Measurements from ENCODE around the gene MAGI2. TPM values are rescaled to one million over a fixed set of nuclear protein-coding genes. Genes with fewer than 3 reads are reported as not detected.
"Not testable (repeated sequence)": the region's sequence is repeated elsewhere in the genome, so short reads cannot be mapped to it uniquely, and the experiment has no call there.

Gene MAGI2
- total RNA-seq, 5 donors from 2014 or later (not counting 1 experiment from before 2014, with no cell fraction given): 0.10 to 0.77 (median 0.22) TPM

- DNase-seq (no peak), ATAC-seq (replicated peaks in 1 of 4) (no peak)
- no peaks in the 10 kb centered on the region for H3K9me3 ChIP-seq
- no peaks in the 10 kb centered on the region for H3K27me3 ChIP-seq (replicated peaks in 1 of 2; ENCODE audit: control insufficient read depth in 2 of 2, extremely low read depth in 1 of 2, insufficient read depth in 2 of 2, low read length in 1 of 2)
- no peaks in the 10 kb centered on the region for H3K36me3 ChIP-seq (ENCODE audit: control insufficient read depth in 2 of 2, extremely low read depth in 1 of 2, insufficient read depth in 1 of 2, low read length in 1 of 2)
- whole genome bisulfite sequencing (ENCODE audit: insufficient coverage): 100% methylated on average over 1 of the region's 2 CpGs
- Mint-ChIP-seq H3K36me3 (no peaks in the 10 kb centered on the region), H3K4me1 (no peaks in the 10 kb centered on the region), H3K9me3 (peaks cover 4 to 16% (median 9%) of the 10 kb centered on the region in 3 donors), H3K4me3 (no peak overlapping the region), H3K27me3 (no peaks in the 10 kb centered on the region), H3K27ac (no peak overlapping the region)
- ChIA-PET CTCF (no interaction called here), POLR2A (no interaction called here)
- H3K27ac ChIP-seq (ENCODE audit: low read length): no peak overlapping the region
- H3K4me1 ChIP-seq (ENCODE audit: control insufficient read depth in 1 of 2, extremely low read depth in 1 of 2, insufficient read depth in 2 of 2, low read length in 2 of 2): no peaks in the 10 kb centered on the region
- H3K4me3 ChIP-seq (ENCODE audit: control insufficient read depth in 1 of 2, extremely low read depth in 1 of 2, low read length in 1 of 2): no peak overlapping the region
Observed at GRCh38 chr7:79046061-79046460, 407.4 kb downstream of the MAGI2 start.

- Histone ChIP-seq H3K36me3 (ENCODE audit: control insufficient read depth in 2 of 2, extremely low read depth in 1 of 2, insufficient read depth in 1 of 2, low read length in 1 of 2) (no peaks in the 10 kb centered on the region), H3K27me3 (replicated peaks in 1 of 2; ENCODE audit: control insufficient read depth in 2 of 2, extremely low read depth in 1 of 2, insufficient read depth in 2 of 2, low read length in 1 of 2) (no peaks in the 10 kb centered on the region), H3K9me3 (no peaks in the 10 kb centered on the region), H3K27ac (ENCODE audit: low read length) (no peak overlapping the region), H3K4me1 (ENCODE audit: control insufficient read depth in 1 of 2, extremely low read depth in 1 of 2, insufficient read depth in 2 of 2, low read length in 2 of 2) (no peaks in the 10 kb centered on the region), H3K4me3 (ENCODE audit: control insufficient read depth in 1 of 2, extremely low read depth in 1 of 2, low read length in 1 of 2) (no peak overlapping the region)
- POLR2A ChIA-PET: no interaction called here
- Mint-ChIP-seq H3K36me3 (no peaks in the 10 kb centered on the region), H3K27ac (no peak overlapping the region), H3K9me3 (peaks cover 0 to 8% (median 4%) of the 10 kb centered on the region in 3 donors), H3K4me3 (no peak overlapping the region), H3K27me3 (no peaks in the 10 kb centered on the region), H3K4me1 (no peaks in the 10 kb centered on the region)
- ATAC-seq (replicated peaks in 1 of 4): no peak
- CTCF ChIA-PET: interaction anchor here in 1 of 2 donors (0.6 kb wide), 1 partner anchor 15 kb away, joined by 4 read pairs; no protein-coding TSS in a partner anchor
- no CpG with 5 or more reads among the region's 4 CpGs for WGBS (ENCODE audit: insufficient coverage)
- DNase-seq: no peak
Observed at GRCh38 chr7:79037001-79037400, 416.5 kb downstream of the MAGI2 start.

GRCh38 chr7:79036356-79036755 lies 417.1 kb downstream of the MAGI2 start:
- DNase-seq (no peak), ATAC-seq (replicated peaks in 1 of 4) (no peak)
- Mint-ChIP-seq H3K9me3 (peaks cover 0 to 8% (median 4%) of the 10 kb centered on the region in 3 donors), H3K36me3 (no peaks in the 10 kb centered on the region), H3K27ac (no peak overlapping the region), H3K4me1 (no peaks in the 10 kb centered on the region), H3K4me3 (no peak overlapping the region), H3K27me3 (no peaks in the 10 kb centered on the region)
- H3K27me3 ChIP-seq (replicated peaks in 1 of 2; ENCODE audit: control insufficient read depth in 2 of 2, extremely low read depth in 1 of 2, insufficient read depth in 2 of 2, low read length in 1 of 2): no peaks in the 10 kb centered on the region
- no peaks in the 10 kb centered on the region for H3K4me1 ChIP-seq (ENCODE audit: control insufficient read depth in 1 of 2, extremely low read depth in 1 of 2, insufficient read depth in 2 of 2, low read length in 2 of 2)
- H3K9me3 ChIP-seq: no peaks in the 10 kb centered on the region
- WGBS (ENCODE audit: insufficient coverage): no CpG with 5 or more reads among the region's 2 CpGs
- no peak overlapping the region for H3K27ac ChIP-seq (ENCODE audit: low read length)
- H3K4me3 ChIP-seq (ENCODE audit: control insufficient read depth in 1 of 2, extremely low read depth in 1 of 2, low read length in 1 of 2): no peak overlapping the region
- ChIA-PET CTCF (no interaction called here), POLR2A (no interaction called here)
- no peaks in the 10 kb centered on the region for H3K36me3 ChIP-seq (ENCODE audit: control insufficient read depth in 2 of 2, extremely low read depth in 1 of 2, insufficient read depth in 1 of 2, low read length in 1 of 2)

GRCh38 chr7:79035858-79036257 lies 417.6 kb downstream of the MAGI2 start:
- no peak for DNase-seq
- WGBS (ENCODE audit: insufficient coverage): no CpG with 5 or more reads among the region's 3 CpGs
- ATAC-seq (replicated peaks in 1 of 4): no peak
- H3K4me3 ChIP-seq (ENCODE audit: control insufficient read depth in 1 of 2, extremely low read depth in 1 of 2, low read length in 1 of 2): no peak overlapping the region
- H3K27me3 ChIP-seq (replicated peaks in 1 of 2; ENCODE audit: control insufficient read depth in 2 of 2, extremely low read depth in 1 of 2, insufficient read depth in 2 of 2, low read length in 1 of 2): no peaks in the 10 kb centered on the region
- H3K27ac ChIP-seq (ENCODE audit: low read length): no peak overlapping the region
- ChIA-PET CTCF (no interaction called here), POLR2A (no interaction called here)
- no peaks in the 10 kb centered on the region for H3K9me3 ChIP-seq
- Mint-ChIP-seq H3K27me3 (no peaks in the 10 kb centered on the region), H3K36me3 (no peaks in the 10 kb centered on the region), H3K27ac (no peak overlapping the region), H3K4me3 (no peak overlapping the region), H3K9me3 (peaks cover 0 to 8% (median 4%) of the 10 kb centered on the region in 3 donors), H3K4me1 (no peaks in the 10 kb centered on the region)
- no peaks in the 10 kb centered on the region for H3K4me1 ChIP-seq (ENCODE audit: control insufficient read depth in 1 of 2, extremely low read depth in 1 of 2, insufficient read depth in 2 of 2, low read length in 2 of 2)
- H3K36me3 ChIP-seq (ENCODE audit: control insufficient read depth in 2 of 2, extremely low read depth in 1 of 2, insufficient read depth in 1 of 2, low read length in 1 of 2): no peaks in the 10 kb centered on the region

DNA sequence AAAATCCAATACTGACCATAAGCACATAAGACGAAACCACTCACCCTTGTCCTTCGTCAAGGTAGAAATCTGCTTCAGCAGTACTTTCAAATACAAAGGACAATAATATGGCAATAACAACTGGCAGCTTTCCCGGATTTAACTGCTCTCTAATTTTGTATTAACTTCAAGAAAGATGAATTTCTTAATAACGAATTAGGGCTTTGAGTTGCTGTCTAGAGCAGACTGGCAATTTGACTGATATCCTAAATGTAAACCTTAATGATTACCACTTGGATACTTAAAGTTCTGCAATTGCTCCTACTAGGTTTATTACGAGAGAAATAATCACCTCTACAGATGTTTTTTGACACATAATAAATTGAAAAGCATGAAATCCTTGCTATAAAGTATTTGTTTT lies 418.7 kb downstream of the MAGI2 start:
- ATAC-seq (replicated peaks in 1 of 4): no peak
- Histone ChIP-seq H3K4me1 (ENCODE audit: control insufficient read depth in 1 of 2, extremely low read depth in 1 of 2, insufficient read depth in 2 of 2, low read length in 2 of 2) (no peaks in the 10 kb centered on the region), H3K9me3 (no peaks in the 10 kb centered on the region), H3K27ac (ENCODE audit: low read length) (no peak overlapping the region), H3K36me3 (ENCODE audit: control insufficient read depth in 2 of 2, extremely low read depth in 1 of 2, insufficient read depth in 1 of 2, low read length in 1 of 2) (no peaks in the 10 kb centered on the region), H3K4me3 (ENCODE audit: control insufficient read depth in 1 of 2, extremely low read depth in 1 of 2, low read length in 1 of 2) (no peak overlapping the region), H3K27me3 (replicated peaks in 1 of 2; ENCODE audit: control insufficient read depth in 2 of 2, extremely low read depth in 1 of 2, insufficient read depth in 2 of 2, low read length in 1 of 2) (no peaks in the 10 kb centered on the region)
- peaks cover 0 to 3% (median 0%) of the 10 kb centered on the region in 3 donors for H3K9me3 Mint-ChIP-seq
- ChIA-PET CTCF (no interaction called here), POLR2A (no interaction called here)
- H3K27me3 Mint-ChIP-seq: no peaks in the 10 kb centered on the region
- no peaks in the 10 kb centered on the region for H3K4me1 Mint-ChIP-seq
- no peak overlapping the region for H3K27ac Mint-ChIP-seq
- 100% methylated on average over 1 of the region's 5 CpGs for WGBS (ENCODE audit: insufficient coverage)
- H3K4me3 Mint-ChIP-seq: no peak overlapping the region
- no peak for DNase-seq
- no peaks in the 10 kb centered on the region for H3K36me3 Mint-ChIP-seq

- H3K36me3 ChIP-seq (ENCODE audit: control insufficient read depth in 2 of 2, extremely low read depth in 1 of 2, insufficient read depth in 1 of 2, low read length in 1 of 2); DNase-seq; H3K4me3 ChIP-seq (ENCODE audit: control insufficient read depth in 1 of 2, extremely low read depth in 1 of 2, low read length in 1 of 2); CTCF ChIA-PET; H3K9me3 ChIP-seq; H3K36me3 Mint-ChIP-seq; H3K27me3 Mint-ChIP-seq; H3K4me1 Mint-ChIP-seq; POLR2A ChIA-PET; ATAC-seq (replicated peaks in 1 of 4); H3K4me1 ChIP-seq (ENCODE audit: control insufficient read depth in 1 of 2, extremely low read depth in 1 of 2, insufficient read depth in 2 of 2, low read length in 2 of 2); H3K27me3 ChIP-seq (replicated peaks in 1 of 2; ENCODE audit: control insufficient read depth in 2 of 2, extremely low read depth in 1 of 2, insufficient read depth in 2 of 2, low read length in 1 of 2); H3K27ac ChIP-seq (ENCODE audit: low read length); H3K27ac Mint-ChIP-seq; H3K4me3 Mint-ChIP-seq: not testable (repeated sequence)
- H3K9me3 Mint-ChIP-seq: peaks cover 29 to 49% (median 30%) of the 10 kb centered on the region in 3 donors
- 66% methylated on average over 2 of the region's 2 CpGs for WGBS (ENCODE audit: insufficient coverage)
Observed at GRCh38 chr7:79019711-79020110, 433.8 kb downstream of the MAGI2 start.

DNA sequence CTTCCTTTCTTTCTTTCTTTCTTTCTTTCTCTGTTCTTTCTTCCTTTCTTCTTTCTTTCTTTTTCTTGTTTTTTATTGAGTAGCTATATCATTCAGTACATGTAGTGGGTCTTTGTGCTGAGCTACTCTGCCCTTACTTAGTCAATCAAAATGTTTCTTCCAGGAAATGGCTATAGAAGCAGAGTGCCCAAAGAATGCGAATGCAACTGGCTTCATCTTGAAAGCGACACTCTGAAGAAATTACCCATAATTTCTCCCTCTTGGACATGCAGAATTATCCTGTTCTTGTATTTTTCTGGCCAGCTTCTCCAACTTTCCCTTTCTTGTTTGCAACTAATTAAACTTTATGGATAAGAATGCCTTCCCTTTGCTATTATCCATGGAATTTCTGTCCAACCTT lies 441.5 kb downstream of the MAGI2 start:
- WGBS (ENCODE audit: insufficient coverage): 93% methylated on average over 2 of the region's 2 CpGs
- H3K9me3 Mint-ChIP-seq: peaks cover 2 to 14% (median 13%) of the 10 kb centered on the region in 3 donors
- Histone ChIP-seq H3K36me3 (ENCODE audit: control insufficient read depth in 2 of 2, extremely low read depth in 1 of 2, insufficient read depth in 1 of 2, low read length in 1 of 2) (no peaks in the 10 kb centered on the region), H3K27ac (ENCODE audit: low read length) (no peak overlapping the region), H3K9me3 (no peaks in the 10 kb centered on the region), H3K4me3 (ENCODE audit: control insufficient read depth in 1 of 2, extremely low read depth in 1 of 2, low read length in 1 of 2) (no peak overlapping the region), H3K27me3 (replicated peaks in 1 of 2; ENCODE audit: control insufficient read depth in 2 of 2, extremely low read depth in 1 of 2, insufficient read depth in 2 of 2, low read length in 1 of 2) (no peaks in the 10 kb centered on the region), H3K4me1 (ENCODE audit: control insufficient read depth in 1 of 2, extremely low read depth in 1 of 2, insufficient read depth in 2 of 2, low read length in 2 of 2) (no peaks in the 10 kb centered on the region)
- H3K27me3 Mint-ChIP-seq: no peaks in the 10 kb centered on the region
- no peak for DNase-seq
- CTCF ChIA-PET: no interaction called here
- no peak overlapping the region for H3K4me3 Mint-ChIP-seq
- POLR2A ChIA-PET: no interaction called here
- H3K36me3 Mint-ChIP-seq: no peaks in the 10 kb centered on the region
- ATAC-seq (replicated peaks in 1 of 4): no peak
- no peak overlapping the region for H3K27ac Mint-ChIP-seq
- H3K4me1 Mint-ChIP-seq: no peaks in the 10 kb centered on the region
